ENCODE results near the gene PSME1.
"Not testable (repeated sequence)": the region's sequence is repeated elsewhere in the genome, so short reads cannot be mapped to it uniquely, and the experiment has no call there.

PSME1 gene

DNA sequence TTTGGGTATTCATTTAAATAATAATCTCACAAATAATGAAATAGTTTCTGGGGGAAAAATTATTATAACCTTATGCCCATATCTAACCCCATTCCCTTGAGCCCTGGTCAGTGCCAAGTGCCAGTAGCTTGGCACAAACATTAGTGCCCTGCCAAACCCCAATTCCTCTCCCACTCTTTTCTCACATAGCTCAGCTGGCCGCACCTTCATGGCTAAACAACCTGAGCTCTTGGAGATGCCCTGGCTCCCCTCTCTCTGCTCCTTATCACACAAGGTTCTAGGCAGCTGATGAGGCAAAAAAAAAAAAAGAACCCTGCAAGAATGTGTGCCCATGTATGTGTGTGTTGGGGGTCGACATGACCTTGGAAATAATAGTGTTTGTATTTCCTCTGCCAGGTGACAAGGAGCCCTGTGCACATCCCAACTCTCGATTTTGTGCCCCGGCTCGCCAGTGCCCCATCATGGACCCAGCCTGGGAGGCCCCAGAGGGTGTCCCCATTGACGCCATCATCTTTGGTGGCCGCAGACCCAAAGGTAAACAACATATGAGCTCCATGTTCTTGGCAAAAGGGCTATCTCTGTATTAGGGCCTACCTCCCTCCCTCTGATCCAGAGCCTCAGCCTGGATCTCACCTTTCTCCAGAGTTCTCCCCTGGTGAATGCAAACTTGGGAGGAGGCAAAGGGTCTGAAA, 33.5 kb upstream of the PSME1 start:
- H3K4me3 ChIP-seq (ENCODE audit: low read length): no peak overlapping the region
- DNase-seq (ENCODE audit: low read depth, low spot score): no peak

DNA sequence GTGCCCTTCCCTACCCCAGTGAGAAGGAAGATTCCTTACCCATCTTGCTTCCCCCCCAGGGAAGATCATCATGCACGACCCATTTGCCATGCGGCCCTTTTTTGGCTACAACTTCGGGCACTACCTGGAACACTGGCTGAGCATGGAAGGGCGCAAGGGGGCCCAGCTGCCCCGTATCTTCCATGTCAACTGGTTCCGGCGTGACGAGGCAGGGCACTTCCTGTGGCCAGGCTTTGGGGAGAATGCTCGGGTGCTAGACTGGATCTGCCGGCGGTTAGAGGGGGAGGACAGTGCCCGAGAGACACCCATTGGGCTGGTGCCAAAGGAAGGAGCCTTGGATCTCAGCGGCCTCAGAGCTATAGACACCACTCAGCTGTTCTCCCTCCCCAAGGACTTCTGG, 32.5 kb upstream of the PSME1 start:
- no peak for DNase-seq (ENCODE audit: low read depth, low spot score)
- H3K4me3 ChIP-seq (ENCODE audit: low read length): no peak overlapping the region

DNA sequence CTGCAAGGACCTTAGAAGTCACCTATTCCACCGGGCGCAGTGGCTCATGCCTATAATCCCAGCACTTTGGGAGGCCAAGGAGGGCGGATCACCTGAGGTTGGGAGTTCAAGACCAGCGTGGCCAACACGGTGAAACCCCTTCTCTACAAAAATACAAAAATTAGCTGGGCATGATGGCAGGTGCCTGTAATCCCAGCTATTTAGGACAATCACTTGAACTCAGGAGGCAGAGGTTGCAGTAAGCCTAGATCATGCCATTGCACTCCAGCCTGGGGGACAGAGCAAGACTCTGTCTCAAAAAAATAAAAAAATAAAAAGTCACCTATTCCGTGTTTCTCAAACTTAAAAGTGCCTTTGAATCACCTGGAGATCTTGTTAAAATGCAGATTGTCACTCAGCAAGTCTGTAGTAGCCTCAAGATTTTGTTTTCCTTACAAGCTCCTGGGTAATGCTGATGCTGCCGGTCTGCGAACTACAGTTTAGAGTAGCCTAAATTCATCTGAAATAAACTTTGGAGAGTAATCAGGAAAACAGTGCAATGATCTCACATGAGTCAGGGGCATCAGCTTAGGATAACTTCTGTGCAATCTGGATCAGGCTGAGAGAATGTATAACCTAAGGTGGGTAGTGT, 30.3 kb upstream of the PSME1 start:
- not testable (repeated sequence) for DNase-seq (ENCODE audit: low read depth, low spot score); H3K4me3 ChIP-seq (ENCODE audit: low read length)

DNA sequence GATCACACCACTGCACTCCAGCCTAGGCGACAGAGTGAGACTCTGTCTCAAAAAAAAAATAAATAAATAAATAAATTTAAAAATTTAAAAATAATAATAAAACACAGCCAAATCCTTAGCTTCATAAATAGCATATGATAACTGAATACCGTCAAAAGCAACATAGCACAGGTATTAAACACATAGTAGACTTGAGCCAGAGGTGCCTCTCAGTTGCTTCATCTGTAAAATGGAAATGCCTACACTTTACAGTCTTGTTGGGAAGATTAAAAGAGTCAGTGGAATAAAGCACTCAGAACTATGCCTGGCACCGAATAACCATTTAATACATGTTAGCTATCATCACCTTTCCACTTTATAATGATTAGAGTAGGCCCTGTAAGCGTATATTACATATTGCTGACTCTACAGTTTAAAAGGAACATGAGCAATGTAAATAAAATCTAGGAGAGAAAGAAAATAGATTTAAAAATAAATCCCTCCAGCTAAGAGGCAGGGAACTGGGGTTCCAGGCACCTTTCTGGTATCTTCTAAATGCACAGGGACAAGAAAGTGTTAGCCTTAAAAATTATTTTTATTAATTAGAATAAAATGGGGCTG, 29.2 kb upstream of the PSME1 start:
- DNase-seq (ENCODE audit: low read depth, low spot score): no peak
- H3K4me3 ChIP-seq (ENCODE audit: low read length): no peak overlapping the region

DNA sequence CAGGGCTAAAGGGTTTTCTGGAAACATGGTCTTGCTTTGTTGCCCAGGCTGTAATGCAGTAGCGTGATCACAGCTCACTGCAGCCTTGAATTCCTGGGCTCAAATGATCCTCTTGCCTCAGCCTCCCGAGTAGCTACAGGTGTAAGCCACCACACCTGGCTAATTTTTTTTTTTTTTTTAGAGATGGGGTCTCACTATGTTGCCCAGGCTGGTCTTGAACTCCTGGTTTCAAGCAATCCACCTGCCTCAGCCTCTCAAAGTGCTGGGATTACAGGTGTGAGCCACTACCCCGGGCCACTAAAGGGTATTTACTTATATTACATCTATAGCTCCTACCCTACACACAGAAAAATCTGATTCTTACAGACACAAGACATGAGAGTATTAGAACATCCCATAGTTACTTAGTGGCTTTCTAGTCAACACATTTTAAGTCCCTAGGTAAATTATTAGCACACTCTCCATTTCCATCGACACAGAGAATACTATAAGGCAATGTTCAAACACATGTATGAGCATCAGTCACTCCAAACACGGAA, 27.6 kb upstream of the PSME1 start:
- H3K4me3 ChIP-seq (ENCODE audit: low read length): no peak overlapping the region
- no peak for DNase-seq (ENCODE audit: low read depth, low spot score)

DNA sequence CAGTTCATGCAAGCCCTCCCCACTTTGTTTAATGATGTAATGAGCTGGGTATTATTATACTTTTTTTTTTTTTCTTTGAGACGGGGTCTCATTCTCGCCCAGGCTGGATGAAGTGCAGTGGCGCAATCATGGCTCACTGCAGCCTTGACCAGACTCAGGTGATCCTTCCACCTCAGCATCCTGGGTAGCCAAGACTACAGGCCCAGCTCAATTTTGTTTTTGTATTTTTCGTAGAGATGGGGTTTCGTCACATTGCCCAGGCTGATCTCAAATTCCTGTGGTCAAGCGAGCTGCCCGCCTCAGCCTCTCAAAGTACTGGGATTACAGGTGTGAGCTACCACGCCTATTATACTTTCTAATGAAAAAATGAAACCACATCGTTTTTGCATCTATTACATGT, 25.9 kb upstream of the PSME1 start:
- H3K4me3 ChIP-seq (ENCODE audit: low read length): no peak overlapping the region
- DNase-seq (ENCODE audit: low read depth, low spot score): no peak

DNA sequence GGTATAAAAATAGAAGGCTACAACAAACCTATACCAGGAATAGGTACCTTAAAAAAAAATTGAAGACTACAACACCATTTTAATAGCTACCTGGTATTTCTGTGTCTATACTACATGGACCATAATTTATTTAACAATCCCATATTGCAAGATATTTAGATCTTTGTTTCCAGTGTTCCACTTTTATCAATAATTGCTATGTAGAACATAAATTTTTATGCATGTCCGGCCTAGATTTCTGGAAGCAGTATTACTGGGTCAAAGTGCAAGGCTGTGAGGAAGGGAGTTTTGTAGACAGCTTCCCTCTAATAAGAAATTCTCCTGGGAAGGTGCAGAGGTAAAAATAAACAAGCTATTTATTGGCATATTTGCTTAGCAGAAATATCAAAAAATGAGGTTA, 25.5 kb upstream of the PSME1 start:
- DNase-seq (ENCODE audit: low read depth, low spot score): no peak
- H3K4me3 ChIP-seq (ENCODE audit: low read length): no peak overlapping the region

DNA sequence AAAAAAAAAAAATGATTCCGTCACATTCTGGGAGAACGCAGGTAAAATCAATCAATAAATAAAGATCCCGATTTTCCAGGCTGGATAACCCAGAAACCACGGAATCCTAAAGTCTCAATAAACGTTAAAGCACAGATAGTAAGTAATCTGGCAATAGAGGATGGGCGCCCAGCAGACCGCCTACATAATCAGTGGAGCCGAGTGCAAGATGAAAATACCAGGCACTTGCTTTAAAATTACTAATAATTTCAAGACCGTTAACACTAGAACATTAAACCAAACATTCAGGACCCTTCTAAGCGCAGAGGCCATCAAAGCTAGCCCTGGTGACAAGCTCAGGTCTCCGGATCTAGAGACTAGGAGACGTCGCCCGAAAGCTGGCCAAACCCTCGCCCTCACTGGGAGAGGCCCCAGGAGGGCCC, 22.6 kb upstream of the PSME1 start:
- DNase-seq (ENCODE audit: low read depth, low spot score): no peak
- peak overlapping the region; percentile 60 for H3K4me3 ChIP-seq (ENCODE audit: low read length)

DNA sequence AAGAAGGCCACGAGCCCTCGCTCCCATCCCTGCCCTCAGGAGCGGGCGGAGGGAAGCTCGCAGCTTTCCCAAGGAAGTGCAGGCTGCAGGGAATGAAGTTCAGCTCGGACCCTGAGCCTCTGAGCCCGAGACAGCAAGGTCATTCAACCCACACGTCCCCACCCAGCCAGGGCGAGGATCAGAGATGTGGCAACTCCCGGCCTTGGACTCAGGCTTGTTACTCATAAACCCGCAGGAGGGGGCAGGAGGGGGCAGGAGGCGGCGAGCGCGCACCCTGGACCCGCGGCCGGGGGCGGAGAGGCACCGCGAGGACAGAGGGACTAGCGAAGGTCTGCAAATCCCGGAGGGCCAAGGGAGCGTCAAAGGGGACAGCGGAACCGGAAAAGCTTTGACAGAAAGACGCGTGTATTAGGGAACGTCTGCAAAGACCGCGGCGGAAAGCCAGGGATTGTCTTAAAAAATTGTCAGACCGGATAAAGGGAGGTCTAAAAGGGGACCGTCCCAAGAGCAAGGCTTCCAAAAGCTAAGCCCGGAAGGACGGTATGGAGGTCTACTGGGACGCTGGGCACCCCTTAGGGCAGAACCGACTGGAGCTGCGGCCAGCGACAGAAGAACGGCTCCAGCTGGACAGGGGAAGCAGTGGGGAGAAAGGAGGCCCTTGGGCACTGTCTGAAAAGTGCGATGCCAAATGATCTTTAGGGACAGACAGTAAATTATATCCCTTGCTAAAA, 22.0 kb upstream of the PSME1 start:
- peak; percentile 88 for DNase-seq (ENCODE audit: low read depth, low spot score)
- H3K4me3 ChIP-seq (ENCODE audit: low read length): peak overlapping the region; percentile 60

DNA sequence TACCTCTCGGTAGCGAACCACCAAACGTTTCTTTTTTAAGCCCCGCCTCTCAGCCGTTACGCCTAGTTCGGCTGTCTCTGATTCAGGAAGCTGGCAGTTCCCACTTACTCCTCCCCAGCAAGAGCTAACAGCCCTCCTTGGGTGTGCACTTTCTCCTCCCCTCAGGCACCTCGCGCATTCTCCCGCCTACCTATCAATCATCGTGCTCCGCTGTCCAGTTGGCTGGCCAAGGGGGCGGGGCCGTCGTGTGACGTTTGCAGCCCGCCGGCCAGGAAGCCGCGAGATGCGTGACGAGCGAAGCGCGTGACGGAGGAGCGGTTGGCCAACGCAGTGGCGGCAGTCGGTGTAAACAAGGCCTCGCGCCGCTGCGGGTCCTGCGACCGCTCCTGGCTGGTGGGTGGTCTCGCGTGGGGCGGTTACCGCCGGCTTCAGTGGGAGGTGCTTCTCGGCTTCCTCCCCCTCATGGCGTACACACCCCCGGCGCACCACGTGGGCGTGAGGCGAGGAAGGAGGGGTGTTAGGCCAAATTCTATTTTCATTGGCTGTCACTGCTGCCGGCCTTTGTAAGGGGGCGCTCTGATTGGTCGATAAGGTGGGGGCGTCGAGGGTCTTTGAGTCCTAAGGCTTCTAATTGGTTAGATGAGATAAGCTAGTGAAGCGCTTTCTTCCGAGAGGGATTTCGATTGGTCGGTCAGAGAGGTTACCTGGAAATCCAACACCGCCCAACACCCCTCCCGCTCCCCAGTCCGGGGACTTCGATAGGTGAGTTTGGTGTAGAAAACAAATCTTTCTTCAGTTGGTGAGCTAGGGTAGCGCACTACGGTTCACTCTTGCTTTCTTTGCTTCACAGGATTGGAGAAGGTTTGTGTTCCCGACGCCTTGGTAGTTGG, 21.2 kb upstream of the PSME1 start, which contains the start of the genes DCAF11 and NRL:
DCAF11 (plus strand) TSS at position 246 of the 890 bp plus-strand sequence. CDS start 818 bp downstream, outside the sequence.
NRL (minus strand) TSS at position 418 of the 890 bp plus-strand sequence. CDS start 32,101 bp downstream, outside the sequence.
- peak within 1 kb of the TSS; percentile 60 for H3K4me3 ChIP-seq (ENCODE audit: low read length)
- peak; percentile 100 for DNase-seq (ENCODE audit: low read depth, low spot score)

DNA sequence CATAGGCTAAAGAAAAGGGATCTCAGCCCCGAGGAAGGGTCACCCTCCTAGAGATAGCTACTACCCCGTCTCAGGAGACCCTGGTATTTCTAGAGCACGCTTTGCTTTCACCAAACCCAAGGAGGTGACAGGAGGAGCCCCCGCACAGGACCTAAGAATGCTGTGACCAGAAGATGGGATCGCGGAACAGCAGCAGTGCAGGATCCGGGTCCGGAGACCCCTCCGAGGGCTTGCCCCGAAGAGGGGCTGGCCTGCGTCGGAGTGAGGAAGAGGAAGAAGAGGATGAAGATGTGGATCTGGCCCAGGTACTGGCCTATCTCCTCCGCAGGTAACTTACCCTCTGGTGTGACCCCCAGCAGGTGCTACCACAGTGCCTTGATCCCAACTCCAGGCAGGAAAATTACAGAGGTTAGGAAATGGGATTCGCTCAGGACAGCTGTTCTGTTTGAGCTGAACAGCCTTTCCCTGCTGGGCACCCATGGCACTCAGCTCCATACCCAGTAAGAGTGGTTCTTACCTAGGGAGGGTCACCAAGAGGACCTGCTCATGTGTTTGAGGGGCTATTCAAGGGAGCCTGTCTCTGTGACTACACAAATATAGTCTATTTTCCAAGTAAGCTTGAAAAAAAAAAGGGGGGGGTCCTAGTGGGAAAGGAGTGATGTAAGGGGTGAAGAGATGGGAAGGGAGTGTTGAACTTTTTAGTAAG, 20.4 kb upstream of the PSME1 start:
- no peak for DNase-seq (ENCODE audit: low read depth, low spot score)
- peak overlapping the region; percentile 60 for H3K4me3 ChIP-seq (ENCODE audit: low read length)

DNA sequence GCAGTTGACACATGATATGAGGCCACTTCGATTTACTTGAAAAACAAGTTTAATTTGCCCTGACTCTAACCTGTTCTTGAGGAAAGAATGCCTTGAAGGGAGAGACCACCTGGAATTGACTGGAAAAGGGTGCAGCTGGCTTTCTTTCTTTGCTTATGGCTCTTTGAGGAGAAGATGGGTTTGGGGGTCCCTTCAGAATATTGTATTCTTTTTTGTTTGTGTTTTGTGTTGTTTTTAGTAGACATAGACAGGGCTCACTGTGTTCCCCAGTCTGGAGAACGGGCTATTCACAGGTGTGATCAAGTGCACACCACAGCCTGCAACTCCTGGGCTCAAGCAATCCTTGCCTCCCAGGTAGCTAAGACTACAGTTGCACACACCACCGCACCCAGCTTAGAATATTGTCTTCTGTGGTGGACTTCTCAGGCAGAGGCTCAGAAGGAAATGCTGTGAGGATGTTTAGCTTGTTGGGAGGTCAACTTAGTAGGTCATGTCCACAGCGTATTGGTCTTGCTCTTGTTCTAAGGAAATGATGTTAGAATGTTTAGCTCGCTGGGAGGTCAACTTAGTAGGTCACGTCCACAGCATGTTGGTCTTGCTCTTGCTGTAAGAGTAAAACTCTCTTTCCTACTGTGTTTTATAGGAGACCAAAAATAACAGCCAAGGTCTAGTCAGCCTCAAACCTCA, 19.7 kb upstream of the PSME1 start:
- no peak overlapping the region; the same call in 1 of the 2 replicates for H3K4me3 ChIP-seq (ENCODE audit: low read length)
- no peak for DNase-seq (ENCODE audit: low read depth, low spot score)

DNA sequence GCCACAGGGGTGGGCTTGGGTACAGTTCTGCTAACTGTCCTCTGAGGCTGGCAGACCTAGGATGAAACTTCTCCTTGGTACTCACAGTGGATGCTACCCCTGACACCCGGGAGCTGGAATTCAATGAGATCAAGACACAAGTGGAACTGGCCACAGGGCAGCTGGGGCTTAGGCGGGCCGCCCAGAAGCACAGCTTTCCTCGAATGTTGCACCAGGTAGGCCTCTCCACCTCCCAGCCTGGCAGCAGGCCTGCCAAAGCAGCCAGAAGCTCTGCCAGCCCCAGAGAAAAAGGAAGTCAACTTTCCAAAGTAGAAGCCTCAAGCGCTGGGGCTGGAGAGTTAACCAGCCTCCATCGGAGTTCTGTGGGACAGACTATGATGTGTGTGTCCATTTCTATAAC, 18.8 kb upstream of the PSME1 start:
- H3K4me3 ChIP-seq (ENCODE audit: low read length): no peak overlapping the region
- DNase-seq (ENCODE audit: low read depth, low spot score): no peak

DNA sequence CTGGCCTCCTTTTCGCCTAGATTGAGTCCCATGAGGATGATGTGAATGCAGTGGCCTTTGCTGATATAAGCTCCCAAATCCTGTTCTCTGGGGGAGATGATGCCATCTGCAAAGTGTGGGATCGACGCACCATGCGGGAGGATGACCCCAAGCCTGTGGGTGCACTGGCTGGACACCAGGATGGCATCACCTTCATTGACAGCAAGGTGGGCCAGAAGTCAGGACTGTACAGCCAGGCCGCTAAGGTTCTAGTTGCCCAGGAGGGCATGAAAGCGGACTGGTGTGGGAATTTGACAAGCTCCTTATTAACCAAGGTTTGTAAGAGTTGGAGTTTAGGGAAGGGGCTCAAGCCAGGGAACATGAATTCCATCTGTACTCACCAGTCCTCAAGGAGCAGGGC, 16.3 kb upstream of the PSME1 start:
- no peak overlapping the region for H3K4me3 ChIP-seq (ENCODE audit: low read length)
- DNase-seq (ENCODE audit: low read depth, low spot score): no peak

DNA sequence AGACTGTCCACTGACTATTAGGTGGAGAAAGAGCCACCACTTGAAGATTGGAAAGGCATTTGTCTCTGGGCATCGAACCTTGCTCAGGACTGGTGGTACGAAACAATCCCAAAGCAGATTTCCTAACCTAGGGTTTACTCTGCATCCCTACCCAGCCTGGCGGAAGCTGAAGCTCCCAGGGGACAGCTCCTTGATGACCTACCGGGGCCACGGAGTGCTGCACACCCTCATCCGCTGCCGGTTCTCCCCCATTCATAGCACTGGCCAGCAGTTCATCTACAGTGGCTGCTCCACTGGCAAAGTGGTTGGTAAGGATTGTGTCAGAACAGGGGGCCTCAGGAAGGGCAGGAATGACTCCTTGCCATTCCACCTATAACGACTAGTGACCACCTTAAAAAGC, 14.8 kb upstream of the PSME1 start:
- DNase-seq (ENCODE audit: low read depth, low spot score): no peak
- H3K4me3 ChIP-seq (ENCODE audit: low read length): no peak overlapping the region

DNA sequence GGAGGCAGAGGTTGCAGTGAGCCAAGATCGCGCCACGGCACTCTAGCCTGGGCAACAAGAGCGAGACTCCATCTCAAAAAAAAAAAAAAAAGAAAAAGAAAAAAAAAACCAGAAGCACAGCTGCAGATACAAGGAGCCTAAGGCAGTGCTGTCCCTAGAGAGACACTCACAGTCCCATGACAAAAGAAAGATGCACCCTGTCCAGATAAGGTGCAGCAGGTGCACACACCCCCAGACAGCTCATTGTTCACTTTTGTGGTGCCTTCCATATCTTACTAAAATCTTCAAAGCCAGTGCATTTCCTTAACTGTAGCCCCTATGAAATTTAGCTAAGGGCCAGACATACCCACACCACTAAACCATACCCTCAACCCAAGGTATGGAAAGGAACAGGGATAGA, 13.6 kb upstream of the PSME1 start:
- no peak overlapping the region for H3K4me3 ChIP-seq (ENCODE audit: low read length)
- DNase-seq (ENCODE audit: low read depth, low spot score): no peak

DNA sequence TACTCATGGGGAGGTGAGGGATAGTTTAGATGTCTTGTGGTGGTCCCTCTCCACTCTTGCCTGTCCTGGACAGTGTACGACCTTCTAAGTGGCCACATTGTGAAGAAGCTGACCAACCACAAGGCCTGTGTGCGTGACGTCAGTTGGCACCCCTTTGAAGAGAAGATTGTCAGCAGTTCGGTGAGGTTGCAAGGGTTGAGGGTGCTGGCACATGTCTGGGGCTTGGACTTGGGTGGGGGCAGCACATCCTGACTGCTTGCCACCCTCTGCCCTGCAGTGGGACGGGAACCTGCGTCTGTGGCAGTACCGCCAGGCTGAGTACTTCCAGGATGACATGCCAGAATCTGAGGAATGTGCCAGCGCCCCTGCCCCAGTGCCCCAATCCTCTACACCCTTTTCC, 13.1 kb upstream of the PSME1 start:
- DNase-seq (ENCODE audit: low read depth, low spot score): no peak
- H3K4me3 ChIP-seq (ENCODE audit: low read length): no peak overlapping the region

All from Jurkat, Clone E6-1 (cell line).